ENCODE data around the gene TMEM272. TPM values are rescaled to one million over a fixed set of nuclear protein-coding genes. Genes with fewer than 3 reads are reported as not detected.
A peak's percentile ranks its signal among the peaks of the same experiment; 100 is the strongest.

TMEM272 gene
- total and polyA plus RNA-seq, 7 donors = under 0.01 to 0.28 TPM; not detected in 5

GRCh38 chr13:51796546-51796945, 48.4 kb downstream of the TMEM272 start:
- no peak for DNase-seq
- 96% methylated on average over 7 of the region's 7 CpGs for whole genome bisulfite sequencing, 2 donors
- TF ChIP-seq POLR2AphosphoS5 (IDR thresholded peaks at IDR 0.05) = no peak
- no peak for TF ChIP-seq CTCF (IDR thresholded peaks at IDR 0.05)
- no peak for TF ChIP-seq POLR2A (IDR thresholded peaks at IDR 0.05)
- no peak for TF ChIP-seq EP300 (IDR thresholded peaks at IDR 0.05)
- Histone ChIP-seq H3K4me3 (no peak overlapping the region), H3K27me3 (no peaks in the 10 kb centered on the region), H3K27ac (no peak overlapping the region), H3K9me3 (no peaks in the 10 kb centered on the region), H3K36me3 (peaks cover 0 to 22% (median 0%) of the 10 kb centered on the region in 4 donors), H3K4me1 (peaks cover 0 to 27% (median 18%) of the 10 kb centered on the region in 4 donors)
- intact Hi-C loops (cut with DNase I) = no loop called here

DNA sequence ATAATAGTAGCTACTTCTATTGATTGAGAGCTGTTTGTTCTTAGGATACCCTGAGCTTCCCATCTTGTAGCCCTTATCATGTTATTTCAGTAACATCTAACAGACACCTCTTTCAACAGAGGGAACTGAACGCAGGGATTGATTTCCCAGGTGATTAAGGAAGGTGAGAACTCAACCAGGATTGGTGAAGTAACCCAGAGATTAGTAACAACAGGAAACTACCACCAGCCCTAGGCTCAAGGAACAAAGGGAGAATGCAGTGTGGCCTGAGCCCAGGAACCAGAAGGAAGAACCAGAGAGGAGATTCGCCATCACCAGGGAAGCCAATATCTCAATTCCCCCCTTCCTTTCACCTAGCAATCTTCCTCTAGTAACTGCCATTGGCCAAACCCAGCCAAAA, 49.6 kb downstream of the TMEM272 start:
- no peak overlapping the region for H3K4me3 ChIP-seq
- no peak for DNase-seq
- H3K36me3 ChIP-seq = peaks cover 0 to 22% (median 0%) of the 10 kb centered on the region in 4 donors
- H3K27ac ChIP-seq = no peak overlapping the region
- WGBS, 2 donors = 93 to 94% methylated on average over 2 of the region's 2 CpGs
- TF ChIP-seq EP300 (IDR thresholded peaks at IDR 0.05) = no peak
- TF ChIP-seq POLR2AphosphoS5 (IDR thresholded peaks at IDR 0.05) = no peak
- TF ChIP-seq POLR2A (IDR thresholded peaks at IDR 0.05) = no peak
- TF ChIP-seq CTCF (IDR thresholded peaks at IDR 0.05) = no peak
- H3K4me1 ChIP-seq = peaks cover 0 to 17% (median 7%) of the 10 kb centered on the region in 4 donors
- H3K27me3 ChIP-seq = no peaks in the 10 kb centered on the region
- H3K9me3 ChIP-seq = no peaks in the 10 kb centered on the region
- intact Hi-C loops (cut with DNase I) = no loop called here

DNA sequence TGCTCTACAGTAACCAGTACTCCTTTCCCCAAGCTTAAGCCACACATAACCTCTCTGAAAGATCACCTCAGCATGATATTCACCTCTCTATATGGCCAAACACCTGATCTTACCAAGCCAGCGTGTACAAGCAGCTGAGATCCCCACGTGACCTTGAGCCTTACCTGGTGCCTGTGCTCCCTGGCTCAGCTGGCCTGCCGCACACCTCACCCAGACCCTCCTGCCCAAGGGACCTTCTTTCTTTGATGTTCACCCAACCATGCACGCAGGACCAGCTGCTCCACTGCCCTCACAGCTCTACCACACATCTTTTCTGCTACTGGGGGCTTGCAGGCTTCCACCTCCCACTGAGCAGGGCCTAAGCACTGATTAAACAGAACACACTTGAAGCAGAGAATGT, 50.0 kb downstream of the TMEM272 start:
- Histone ChIP-seq H3K27ac (no peak overlapping the region), H3K4me3 (no peak overlapping the region), H3K9me3 (no peaks in the 10 kb centered on the region), H3K27me3 (no peaks in the 10 kb centered on the region), H3K36me3 (peaks cover 0 to 22% (median 0%) of the 10 kb centered on the region in 4 donors), H3K4me1 (peaks cover 0 to 13% (median 2%) of the 10 kb centered on the region in 4 donors)
- WGBS, 2 donors = 53 to 85% methylated on average over 4 of the region's 4 CpGs
- peak; percentile 45 for DNase-seq
- TF ChIP-seq EP300 (IDR thresholded peaks at IDR 0.05) (no peak), CTCF (IDR thresholded peaks at IDR 0.05) (no peak), POLR2A (IDR thresholded peaks at IDR 0.05) (no peak), POLR2AphosphoS5 (IDR thresholded peaks at IDR 0.05) (no peak)
- intact Hi-C loops (cut with DNase I) = no loop called here

DNA sequence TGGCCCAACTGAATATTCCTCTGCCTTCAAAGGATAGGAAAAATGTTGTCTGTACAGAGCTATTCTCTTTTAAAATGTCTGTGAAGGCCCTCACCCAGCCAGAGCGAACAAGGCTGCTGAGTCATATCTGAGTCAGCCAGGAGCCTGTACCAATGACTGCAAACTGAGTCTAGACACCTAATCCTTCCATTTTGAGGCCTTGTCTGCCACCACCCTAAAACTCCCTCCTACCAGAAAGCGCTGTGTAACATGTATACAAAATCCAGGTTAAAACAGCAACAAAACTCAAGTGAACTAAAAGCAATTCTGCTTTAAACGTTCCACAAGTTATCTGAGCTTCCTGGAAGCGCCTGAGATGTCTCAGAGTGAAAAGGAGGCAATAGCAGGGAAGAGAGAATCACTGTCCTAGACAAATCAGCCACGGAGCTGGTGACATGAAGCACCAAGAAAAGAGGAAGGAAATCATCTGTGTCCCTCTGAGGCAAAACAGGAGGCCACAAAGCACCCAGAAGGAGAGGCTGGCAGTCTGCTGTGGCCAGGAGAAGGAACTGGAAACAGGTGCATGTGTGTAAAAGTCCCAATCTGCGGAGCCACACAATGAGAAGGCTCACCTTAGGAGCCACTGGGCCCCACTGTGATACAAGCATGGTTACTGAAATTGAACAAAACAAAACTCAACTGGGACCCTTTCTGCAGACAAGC, 51.3 kb downstream of the TMEM272 start:
- TF ChIP-seq EP300 (IDR thresholded peaks at IDR 0.05) (no peak), POLR2A (IDR thresholded peaks at IDR 0.05) (no peak), CTCF (IDR thresholded peaks at IDR 0.05) (no peak), POLR2AphosphoS5 (IDR thresholded peaks at IDR 0.05) (no peak)
- Histone ChIP-seq H3K4me1 (peaks cover 0 to 10% (median 0%) of the 10 kb centered on the region in 4 donors), H3K4me3 (no peak overlapping the region), H3K9me3 (no peaks in the 10 kb centered on the region), H3K36me3 (peaks cover 0 to 22% (median 0%) of the 10 kb centered on the region in 4 donors), H3K27me3 (no peaks in the 10 kb centered on the region), H3K27ac (peak overlapping the region in 3 of 4 donors; percentile 11 to 62 (median 48))
- 58 to 82% methylated on average over 6 of the region's 6 CpGs for WGBS, 2 donors
- DNase-seq = peak; percentile 45
- intact Hi-C loops (cut with DNase I) = no loop called here
